Measurements from ENCODE around the gene LOXL3.

Gene LOXL3, protein sequence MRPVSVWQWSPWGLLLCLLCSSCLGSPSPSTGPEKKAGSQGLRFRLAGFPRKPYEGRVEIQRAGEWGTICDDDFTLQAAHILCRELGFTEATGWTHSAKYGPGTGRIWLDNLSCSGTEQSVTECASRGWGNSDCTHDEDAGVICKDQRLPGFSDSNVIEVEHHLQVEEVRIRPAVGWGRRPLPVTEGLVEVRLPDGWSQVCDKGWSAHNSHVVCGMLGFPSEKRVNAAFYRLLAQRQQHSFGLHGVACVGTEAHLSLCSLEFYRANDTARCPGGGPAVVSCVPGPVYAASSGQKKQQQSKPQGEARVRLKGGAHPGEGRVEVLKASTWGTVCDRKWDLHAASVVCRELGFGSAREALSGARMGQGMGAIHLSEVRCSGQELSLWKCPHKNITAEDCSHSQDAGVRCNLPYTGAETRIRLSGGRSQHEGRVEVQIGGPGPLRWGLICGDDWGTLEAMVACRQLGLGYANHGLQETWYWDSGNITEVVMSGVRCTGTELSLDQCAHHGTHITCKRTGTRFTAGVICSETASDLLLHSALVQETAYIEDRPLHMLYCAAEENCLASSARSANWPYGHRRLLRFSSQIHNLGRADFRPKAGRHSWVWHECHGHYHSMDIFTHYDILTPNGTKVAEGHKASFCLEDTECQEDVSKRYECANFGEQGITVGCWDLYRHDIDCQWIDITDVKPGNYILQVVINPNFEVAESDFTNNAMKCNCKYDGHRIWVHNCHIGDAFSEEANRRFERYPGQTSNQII

DNA sequence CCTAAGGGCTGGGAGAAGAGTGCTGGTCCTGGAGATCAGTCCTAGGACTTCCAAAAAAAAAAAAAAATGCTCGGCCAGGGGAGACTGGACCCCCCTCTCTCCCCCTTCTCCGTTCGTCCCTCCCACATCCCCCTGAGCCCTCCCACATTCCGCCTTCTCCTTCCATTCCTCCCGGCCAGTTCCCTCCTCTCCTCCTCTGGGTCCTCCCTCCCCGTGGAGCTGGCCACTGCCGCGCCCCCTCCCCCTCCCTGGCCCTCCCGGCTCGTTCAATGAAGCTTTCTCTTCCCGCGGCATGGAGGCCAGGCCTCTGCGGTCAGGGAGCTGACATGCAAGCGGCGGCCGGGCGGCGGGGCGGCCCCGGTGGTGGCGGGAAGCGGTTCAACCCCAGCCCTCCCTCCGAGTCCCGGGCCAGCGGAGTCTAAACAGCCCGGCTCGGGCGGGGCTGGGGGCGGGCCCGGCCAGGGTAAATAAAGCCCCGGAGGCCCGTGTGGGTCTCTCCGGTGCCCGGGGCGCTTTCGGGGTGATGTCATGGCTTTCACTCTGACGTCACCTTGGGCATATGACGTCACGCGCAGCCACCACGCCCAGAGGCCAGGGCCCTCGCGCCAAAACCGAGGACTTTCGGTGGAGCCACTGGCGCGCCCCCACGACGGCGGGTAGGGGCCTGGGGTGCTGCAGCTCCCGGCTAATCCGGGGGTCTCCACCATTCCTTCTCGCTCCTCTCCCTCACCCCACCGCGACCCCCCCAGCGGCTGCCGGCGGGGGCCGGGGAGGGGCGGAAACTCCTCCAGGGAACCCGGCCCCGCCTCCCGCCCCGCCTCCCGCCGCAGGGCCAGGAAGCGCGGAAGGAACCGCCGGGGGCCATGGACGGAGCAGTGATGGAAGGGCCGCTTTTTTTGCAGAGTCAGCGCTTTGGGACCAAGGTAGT is at the start of gene LOXL3, which contains the start of gene DOK1:
Gene LOXL3 (minus strand): TSS at position 51 of the 928 bp plus-strand sequence. CDS start 1,308 bp downstream, outside the sequence.
Gene DOK1 (plus strand): TSS at position 829 of the 928 bp plus-strand sequence. CDS start 35 bp downstream, at position 864.
- H3K9me3 Mint-ChIP-seq, result no peaks in the 10 kb centered on the region
- peaks cover 11% of the 10 kb centered on the region for H3K36me3 Mint-ChIP-seq (ENCODE audit: low read depth)
- peak; percentile 79 for DNase-seq (ENCODE audit: low spot score)
- H3K27ac Mint-ChIP-seq, result peak within 1 kb of the TSS; percentile 96
- H3K4me3 Mint-ChIP-seq, result peak within 1 kb of the TSS; percentile 94
- peaks cover 2% of the 10 kb centered on the region for H3K27me3 Mint-ChIP-seq (ENCODE audit: low read depth)
- H3K4me1 Mint-ChIP-seq (ENCODE audit: low read depth), result peaks cover 26% of the 10 kb centered on the region

DNA sequence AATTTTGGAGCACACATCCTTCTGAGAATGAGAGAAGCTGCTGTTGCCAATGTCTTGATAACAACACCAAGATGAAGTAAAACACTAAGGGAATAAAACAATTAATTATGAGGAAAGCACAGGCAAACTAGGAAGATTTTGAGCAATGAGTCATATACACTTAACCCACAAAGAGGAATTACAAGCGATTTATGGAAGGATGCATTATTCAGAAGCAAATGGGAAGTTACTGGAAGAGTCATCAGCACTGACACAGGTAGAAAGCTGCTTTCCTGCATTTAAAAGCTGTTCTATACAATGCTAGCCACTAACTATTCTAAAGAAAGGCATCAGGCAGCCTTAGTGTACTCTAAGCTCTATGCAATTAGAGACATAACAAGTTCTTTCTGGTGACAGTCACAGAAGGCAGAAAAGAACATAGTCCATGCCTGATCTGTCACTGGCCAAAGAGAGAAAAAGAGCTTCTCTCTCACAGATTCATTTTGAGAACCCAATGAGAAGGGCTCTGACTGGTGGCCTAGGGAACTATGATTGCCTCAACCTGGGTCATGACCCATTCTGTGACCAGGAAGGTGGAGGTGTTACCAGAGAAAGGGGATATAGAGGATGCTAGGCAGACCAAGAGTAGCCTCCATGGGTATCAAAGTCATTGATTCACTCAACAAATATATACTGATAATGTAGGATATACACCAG is 49.0 kb upstream of the LOXL3 start:
- Mint-ChIP-seq H3K27ac (no peak overlapping the region), H3K9me3 (no peaks in the 10 kb centered on the region), H3K4me1 (ENCODE audit: low read depth) (peaks cover 12% of the 10 kb centered on the region), H3K36me3 (ENCODE audit: low read depth) (no peaks in the 10 kb centered on the region), H3K27me3 (ENCODE audit: low read depth) (peaks cover 36% of the 10 kb centered on the region), H3K4me3 (no peak overlapping the region)
- no peak for DNase-seq (ENCODE audit: low spot score)

DNA sequence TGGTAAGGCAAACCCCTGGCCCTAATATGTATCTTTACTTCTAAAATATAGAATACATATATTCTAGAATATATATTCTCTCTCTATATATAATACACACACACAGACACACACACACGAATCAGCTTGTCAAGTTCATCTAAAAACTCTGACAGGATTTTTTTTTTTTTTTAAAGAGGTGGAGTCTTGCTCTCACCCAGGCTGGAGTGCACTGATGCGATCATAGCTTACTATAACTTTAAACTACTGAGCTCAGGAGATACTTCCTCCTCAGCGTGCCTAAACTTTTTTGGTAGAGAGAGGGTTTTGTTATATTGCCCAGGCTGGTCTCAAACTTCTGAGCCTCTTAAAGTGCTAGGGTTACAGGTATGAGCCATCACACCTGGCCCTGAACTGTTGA is 45.9 kb upstream of the LOXL3 start:
- H3K27ac Mint-ChIP-seq, result no peak overlapping the region

DNA sequence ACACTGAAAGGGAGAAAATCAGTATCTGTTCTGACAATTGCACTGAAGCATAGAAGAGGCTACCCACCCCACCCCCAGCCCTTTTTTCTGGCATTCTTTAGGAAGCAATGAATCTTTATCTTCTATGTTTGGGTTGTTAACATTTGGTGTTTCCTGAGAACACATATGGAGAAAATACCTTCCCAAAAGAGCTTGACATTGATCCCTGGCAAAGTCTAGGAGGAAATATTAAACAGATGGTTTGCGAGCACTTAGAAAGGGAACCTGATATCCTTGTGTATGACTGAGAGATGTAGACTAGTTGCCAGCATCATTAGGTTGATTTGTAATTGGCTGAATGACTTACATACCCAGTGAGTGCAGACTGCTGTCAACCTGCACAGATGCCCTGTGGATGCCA is 43.7 kb upstream of the LOXL3 start:
- Mint-ChIP-seq H3K27me3 (ENCODE audit: low read depth) (peaks cover 45% of the 10 kb centered on the region), H3K4me3 (no peak overlapping the region), H3K9me3 (no peaks in the 10 kb centered on the region), H3K4me1 (ENCODE audit: low read depth) (peaks cover under 1% of the 10 kb centered on the region), H3K36me3 (ENCODE audit: low read depth) (no peaks in the 10 kb centered on the region), H3K27ac (no peak overlapping the region)
- DNase-seq (ENCODE audit: low spot score), result no peak

More for the DNA sequence above, 45.9 kb upstream of the LOXL3 start:
- Mint-ChIP-seq H3K36me3 (ENCODE audit: low read depth) (no peaks in the 10 kb centered on the region), H3K9me3 (no peaks in the 10 kb centered on the region), H3K4me3 (no peak overlapping the region), H3K27me3 (ENCODE audit: low read depth) (peaks cover 47% of the 10 kb centered on the region), H3K4me1 (ENCODE audit: low read depth) (peaks cover 12% of the 10 kb centered on the region)
- DNase-seq (ENCODE audit: low spot score), result no peak

DNA sequence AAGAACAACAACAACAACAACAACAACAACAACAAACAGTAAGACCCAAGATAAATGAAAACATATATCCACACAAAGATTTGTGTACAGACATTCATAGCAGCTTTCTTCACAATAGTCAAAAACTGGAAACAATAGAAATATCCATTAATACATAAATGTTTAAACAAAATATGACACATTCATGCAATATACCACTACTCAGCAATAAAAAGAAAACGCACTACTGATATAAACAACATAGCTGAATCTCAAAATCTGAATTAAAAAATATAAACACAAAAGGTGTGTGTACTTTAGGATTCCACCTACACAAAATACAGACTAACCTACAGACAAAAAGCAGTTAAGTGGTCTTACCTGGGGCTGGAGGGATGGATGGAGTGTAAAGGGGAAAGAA is 42.8 kb upstream of the LOXL3 start:
- Mint-ChIP-seq H3K27me3 (ENCODE audit: low read depth) (peaks cover 40% of the 10 kb centered on the region), H3K27ac (no peak overlapping the region), H3K36me3 (ENCODE audit: low read depth) (no peaks in the 10 kb centered on the region), H3K4me3 (no peak overlapping the region), H3K4me1 (ENCODE audit: low read depth) (no peaks in the 10 kb centered on the region), H3K9me3 (no peaks in the 10 kb centered on the region)
- no peak for DNase-seq (ENCODE audit: low spot score)

DNA sequence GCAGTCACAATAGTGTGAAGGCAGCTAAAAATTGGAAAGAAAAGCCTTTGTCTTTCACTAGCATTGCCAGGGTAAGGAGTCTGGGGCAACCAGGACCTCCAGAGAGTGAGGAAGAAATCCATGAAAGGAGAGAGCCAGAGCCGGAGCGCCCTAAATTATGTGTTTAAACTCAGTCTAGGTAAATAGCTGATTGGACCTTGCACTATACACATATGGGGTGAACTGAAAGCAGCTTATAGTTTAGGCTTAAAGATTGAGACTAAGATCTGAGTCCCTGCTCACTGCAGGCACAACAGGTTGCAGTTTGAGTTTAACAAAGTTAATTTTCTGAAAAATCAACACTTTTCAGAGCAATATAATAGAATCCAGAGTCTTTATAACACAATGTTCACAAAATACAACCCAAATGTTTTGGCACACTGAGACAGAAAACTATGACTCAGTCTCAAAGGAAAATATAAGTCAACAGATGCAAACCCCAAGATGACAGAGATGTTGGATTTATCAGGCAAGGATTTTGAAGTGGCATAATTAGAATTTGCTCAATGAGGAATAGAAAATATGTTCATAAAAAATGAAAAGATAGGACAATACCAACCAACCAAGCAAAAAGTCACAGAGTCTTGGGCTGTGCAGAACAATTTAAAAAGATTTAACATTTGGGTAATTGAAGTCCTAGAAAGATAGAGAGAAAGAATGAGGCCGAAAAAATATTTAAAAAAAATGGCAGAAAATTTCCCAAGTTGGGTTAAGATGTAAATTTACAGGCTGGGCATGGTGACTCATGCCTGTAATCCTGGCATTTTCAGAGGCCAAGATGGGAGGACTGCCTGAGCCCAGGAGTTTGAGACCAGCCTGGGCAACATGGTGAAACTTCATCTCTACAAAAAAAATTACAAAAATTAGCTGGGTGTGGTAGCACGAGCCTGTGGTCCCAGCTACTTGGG is 40.4 kb upstream of the LOXL3 start:
- H3K27ac Mint-ChIP-seq, result no peak overlapping the region
- H3K9me3 Mint-ChIP-seq, result no peaks in the 10 kb centered on the region
- H3K36me3 Mint-ChIP-seq (ENCODE audit: low read depth), result no peaks in the 10 kb centered on the region
- no peaks in the 10 kb centered on the region for H3K4me1 Mint-ChIP-seq (ENCODE audit: low read depth)
- no peak overlapping the region for H3K4me3 Mint-ChIP-seq
- no peak for DNase-seq (ENCODE audit: low spot score)
- peaks cover 36% of the 10 kb centered on the region for H3K27me3 Mint-ChIP-seq (ENCODE audit: low read depth)

DNA sequence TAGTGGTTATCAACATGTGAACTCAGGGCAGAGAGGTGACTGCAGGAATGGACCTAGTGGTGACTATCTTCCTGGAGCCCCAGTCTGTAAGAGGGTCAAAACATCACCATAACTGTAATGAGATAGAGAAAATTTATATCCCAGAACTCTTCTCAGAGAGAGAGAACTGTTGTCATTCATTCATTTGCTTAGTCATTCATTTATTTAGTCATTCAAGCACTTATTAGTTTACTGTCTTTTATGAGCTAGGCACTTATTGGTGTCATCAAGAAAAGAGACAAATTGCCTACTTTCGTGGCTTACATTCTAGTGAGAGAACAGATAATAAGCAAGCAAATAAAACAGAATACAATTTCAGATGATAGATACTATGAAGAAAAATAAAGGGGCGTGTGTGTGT is 34.9 kb upstream of the LOXL3 start:
- DNase-seq (ENCODE audit: low spot score), result no peak
- no peaks in the 10 kb centered on the region for H3K36me3 Mint-ChIP-seq (ENCODE audit: low read depth)
- peaks cover 29% of the 10 kb centered on the region for H3K4me1 Mint-ChIP-seq (ENCODE audit: low read depth)
- H3K27me3 Mint-ChIP-seq (ENCODE audit: low read depth), result peaks cover 17% of the 10 kb centered on the region
- H3K27ac Mint-ChIP-seq, result no peak overlapping the region
- no peak overlapping the region for H3K4me3 Mint-ChIP-seq
- H3K9me3 Mint-ChIP-seq, result no peaks in the 10 kb centered on the region

DNA sequence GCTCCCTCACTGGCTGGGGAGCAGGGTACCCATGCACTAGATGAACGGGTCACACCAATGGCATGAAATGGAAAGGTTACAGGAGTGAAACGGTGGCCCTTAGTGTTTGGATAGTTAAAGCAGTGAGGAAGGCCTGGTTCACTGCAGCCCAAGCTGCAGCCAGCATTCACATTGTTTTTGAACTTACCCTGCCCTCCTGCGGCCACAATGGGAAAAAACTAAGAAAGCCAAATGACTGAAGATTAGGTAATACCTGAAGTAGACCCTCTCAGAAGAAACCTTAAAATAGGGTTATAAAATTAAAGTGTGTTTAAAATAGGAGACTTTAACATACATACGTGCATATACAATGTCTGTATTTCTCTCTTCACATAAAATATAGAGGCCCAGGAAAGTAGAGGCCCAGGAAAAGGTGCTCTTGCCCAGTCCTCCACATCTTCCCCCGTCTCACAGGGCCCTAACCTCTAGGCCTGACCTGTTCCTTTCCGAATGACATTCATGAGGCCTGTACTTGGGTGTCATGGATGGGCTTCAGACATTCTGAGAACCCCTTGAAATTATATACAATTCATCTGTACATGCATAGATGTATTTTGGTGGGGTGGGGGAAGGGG is 34.0 kb upstream of the LOXL3 start:
- peaks cover 33% of the 10 kb centered on the region for H3K4me1 Mint-ChIP-seq (ENCODE audit: low read depth)
- H3K4me3 Mint-ChIP-seq, result no peak overlapping the region
- DNase-seq (ENCODE audit: low spot score), result peak; percentile 57
- H3K27me3 Mint-ChIP-seq (ENCODE audit: low read depth), result peaks cover 12% of the 10 kb centered on the region
- H3K27ac Mint-ChIP-seq, result peak overlapping the region; percentile 47
- no peaks in the 10 kb centered on the region for H3K9me3 Mint-ChIP-seq
- H3K36me3 Mint-ChIP-seq (ENCODE audit: low read depth), result no peaks in the 10 kb centered on the region

DNA sequence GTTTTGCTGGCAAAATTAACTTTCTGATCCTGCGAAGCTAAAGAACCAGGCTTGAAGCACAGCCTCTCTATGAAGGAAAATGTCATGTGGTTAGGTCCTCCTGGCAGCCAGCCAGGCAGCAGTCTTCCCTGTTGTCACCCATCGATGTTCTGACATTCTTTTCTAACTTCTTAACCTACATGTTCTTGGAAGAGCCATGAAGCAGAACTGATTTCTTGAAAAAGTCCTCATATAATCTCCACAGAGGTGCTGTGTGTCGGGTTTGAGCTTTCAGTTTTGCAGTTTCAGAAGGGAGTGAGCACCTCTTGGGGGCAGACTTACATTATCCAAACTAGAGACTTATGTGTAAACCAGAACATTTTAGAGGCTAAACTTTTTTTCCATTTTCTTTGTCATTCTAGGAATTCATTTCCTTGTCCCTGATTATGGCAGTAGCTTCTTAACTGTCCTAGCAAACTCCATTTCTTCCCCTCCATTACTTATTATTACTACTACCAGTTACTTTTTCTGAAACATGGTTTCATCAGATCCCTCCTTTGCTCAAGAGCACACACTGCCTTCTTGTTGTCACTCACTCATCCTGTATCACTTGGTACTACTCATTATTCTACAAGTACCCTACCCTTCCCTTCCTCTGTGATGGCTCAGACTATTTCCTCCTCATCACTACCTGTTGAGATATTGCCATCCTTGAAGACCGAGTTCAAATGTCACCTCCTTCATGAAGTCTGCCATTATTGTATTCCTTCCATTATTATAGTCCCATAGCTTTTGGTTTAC is 31.9 kb upstream of the LOXL3 start:
- peak overlapping the region; percentile 70 for H3K4me3 Mint-ChIP-seq
- no peaks in the 10 kb centered on the region for H3K36me3 Mint-ChIP-seq (ENCODE audit: low read depth)
- H3K27ac Mint-ChIP-seq, result peak overlapping the region; percentile 60
- no peaks in the 10 kb centered on the region for H3K9me3 Mint-ChIP-seq
- peaks cover 33% of the 10 kb centered on the region for H3K4me1 Mint-ChIP-seq (ENCODE audit: low read depth)
- peaks cover 5% of the 10 kb centered on the region for H3K27me3 Mint-ChIP-seq (ENCODE audit: low read depth)
- DNase-seq (ENCODE audit: low spot score), result no peak

DNA sequence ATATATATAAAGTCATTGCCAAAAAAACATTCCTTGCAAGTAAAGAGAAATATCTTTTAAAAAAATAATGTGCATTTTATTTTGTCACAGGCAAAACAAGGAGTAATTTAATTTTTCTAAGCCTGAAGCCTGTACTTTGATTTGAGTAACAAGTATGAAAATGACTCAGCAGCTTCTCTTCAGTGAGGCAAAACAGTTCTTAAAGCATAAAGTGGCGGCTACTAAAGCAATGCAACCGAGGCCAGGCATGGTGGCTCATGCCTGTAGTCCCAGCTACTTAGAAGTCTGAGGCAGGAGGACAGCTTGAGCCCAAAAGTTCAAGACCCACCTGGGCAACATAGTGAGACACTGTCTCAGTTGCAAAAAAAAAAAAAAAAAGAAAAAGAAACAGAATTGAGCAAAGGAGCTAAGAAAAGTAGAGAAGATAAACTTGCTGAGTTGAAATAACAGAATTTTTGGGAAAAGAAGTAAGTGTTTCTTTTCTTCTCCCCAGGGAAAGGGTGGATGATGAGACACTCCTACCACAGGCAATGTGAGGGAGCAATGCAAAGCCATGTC is 30.4 kb upstream of the LOXL3 start:
- Mint-ChIP-seq H3K4me1 (ENCODE audit: low read depth) (peaks cover 40% of the 10 kb centered on the region), H3K9me3 (no peaks in the 10 kb centered on the region), H3K27me3 (ENCODE audit: low read depth) (peaks cover 5% of the 10 kb centered on the region), H3K4me3 (peak overlapping the region; percentile 61), H3K36me3 (ENCODE audit: low read depth) (no peaks in the 10 kb centered on the region), H3K27ac (peak overlapping the region; percentile 77)
- peak; percentile 43 for DNase-seq (ENCODE audit: low spot score)

DNA sequence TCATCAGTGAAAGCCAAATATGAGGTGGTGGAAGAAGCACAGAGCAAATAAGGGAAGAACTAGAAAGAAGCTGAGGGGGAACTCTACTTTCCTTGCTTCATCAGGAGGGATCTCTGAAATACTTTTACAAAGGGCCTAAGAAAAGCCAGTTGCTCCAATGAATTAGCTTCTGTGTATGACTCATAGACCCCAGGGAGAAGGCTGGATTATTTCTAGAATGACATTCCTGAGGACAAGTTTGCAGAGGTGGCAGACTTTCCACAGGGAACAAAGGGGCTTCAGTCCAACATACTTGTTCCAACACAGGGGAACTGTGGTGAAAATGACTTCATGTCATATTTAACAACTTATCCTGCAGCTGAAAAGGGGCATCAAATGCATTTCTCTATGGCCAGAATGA is 29.8 kb upstream of the LOXL3 start:
- H3K4me3 Mint-ChIP-seq, result no peak overlapping the region
- no peaks in the 10 kb centered on the region for H3K27me3 Mint-ChIP-seq (ENCODE audit: low read depth)
- no peak for DNase-seq (ENCODE audit: low spot score)
- no peaks in the 10 kb centered on the region for H3K36me3 Mint-ChIP-seq (ENCODE audit: low read depth)
- peaks cover 47% of the 10 kb centered on the region for H3K4me1 Mint-ChIP-seq (ENCODE audit: low read depth)
- no peak overlapping the region for H3K27ac Mint-ChIP-seq
- no peaks in the 10 kb centered on the region for H3K9me3 Mint-ChIP-seq
